ENCODE results near the gene PHACTR3.

PHACTR3 gene

GRCh38 chr20:59809630-59810448 lies 205.5 kb downstream of the PHACTR3 start:
- H3K4me3 ChIP-seq (ENCODE audit: low read depth, low read length): no peak overlapping the region
- DNase-seq (ENCODE audit: low read depth): no peak
- no peak for TF ChIP-seq CTCF (IDR thresholded peaks at IDR 0.05; ENCODE audit: insufficient read depth, low read depth, low read length, missing control alignments)

- no peak for DNase-seq (ENCODE audit: low read depth)
- H3K4me3 ChIP-seq (ENCODE audit: low read depth, low read length): no peak overlapping the region
- no peak for TF ChIP-seq CTCF (IDR thresholded peaks at IDR 0.05; ENCODE audit: insufficient read depth, low read depth, low read length, missing control alignments)
These were observed 206.3 kb downstream of the PHACTR3 start for GRCh38 chr20:59810449-59811187.

DNA sequence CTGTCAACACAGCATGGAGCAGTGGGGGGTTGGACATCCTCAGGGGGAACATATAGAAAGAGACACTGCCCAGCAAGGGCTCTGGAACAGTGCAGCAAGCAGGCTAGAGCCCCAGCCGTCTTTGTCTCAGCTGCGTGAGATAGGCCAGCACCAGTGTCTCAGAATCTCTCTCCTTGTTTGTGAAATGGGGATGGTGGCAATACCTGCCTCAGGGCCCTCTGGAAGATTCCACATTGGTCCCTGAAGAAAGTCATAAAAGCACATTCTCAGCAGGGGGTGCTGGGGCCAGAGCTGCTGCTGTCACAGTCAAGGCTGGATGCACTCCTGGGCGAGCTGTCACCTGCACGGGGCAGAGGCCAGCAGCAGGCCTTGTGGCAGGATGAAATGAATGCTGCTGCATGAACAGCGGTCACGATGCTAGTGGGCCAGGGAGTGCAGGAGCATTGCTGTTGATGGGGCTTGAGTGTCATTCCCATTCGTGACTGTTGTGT lies 207.4 kb downstream of the PHACTR3 start:
- no peak overlapping the region for H3K4me3 ChIP-seq (ENCODE audit: low read depth, low read length)
- TF ChIP-seq CTCF (IDR thresholded peaks at IDR 0.05; ENCODE audit: insufficient read depth, low read depth, low read length, missing control alignments): no peak
- DNase-seq (ENCODE audit: low read depth): no peak

DNA sequence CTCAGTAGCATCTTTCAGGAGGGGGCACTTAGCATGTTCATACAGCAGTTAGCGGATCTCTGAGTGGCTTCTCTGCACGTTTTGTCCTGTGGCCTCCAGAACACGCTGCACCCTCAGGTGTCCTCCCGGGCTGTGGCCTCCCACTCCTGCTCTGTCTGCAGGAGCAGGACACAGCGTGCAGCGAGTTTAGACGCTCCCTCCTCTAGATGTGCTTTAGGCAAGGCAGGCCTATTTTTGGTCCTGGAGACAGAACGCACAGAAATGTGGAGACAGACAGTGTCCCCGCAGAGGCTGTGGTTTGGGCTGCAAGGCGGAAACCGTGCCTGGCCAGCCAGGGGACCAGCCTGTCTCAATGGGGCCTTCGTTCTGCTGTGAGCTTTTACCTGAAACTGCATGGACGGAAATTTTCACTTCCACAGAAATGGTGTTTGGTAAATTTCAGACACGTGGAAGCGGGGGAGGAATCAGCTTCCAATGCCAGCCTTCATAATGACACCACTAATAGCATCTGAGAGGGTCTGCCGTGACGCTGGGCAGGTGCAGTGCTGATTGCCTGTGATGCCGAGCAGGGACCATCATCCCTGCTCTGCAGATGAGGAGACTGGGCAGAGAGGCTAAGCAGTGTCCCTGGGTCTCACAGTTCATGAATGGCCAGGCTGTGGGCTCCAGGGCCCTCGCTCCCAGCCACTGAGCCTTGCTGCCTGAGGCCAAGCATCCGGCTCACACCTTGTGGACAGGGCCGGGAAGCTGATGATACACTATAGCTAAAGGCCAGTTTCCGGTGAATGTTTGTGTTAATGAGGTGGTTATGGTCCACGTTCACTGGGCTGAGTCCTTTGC lies 208.2 kb downstream of the PHACTR3 start:
- no peak for TF ChIP-seq CTCF (IDR thresholded peaks at IDR 0.05; ENCODE audit: insufficient read depth, low read depth, low read length, missing control alignments)
- DNase-seq (ENCODE audit: low read depth): no peak
- H3K4me3 ChIP-seq (ENCODE audit: low read depth, low read length): no peak overlapping the region

- H3K4me3 ChIP-seq (ENCODE audit: low read depth, low read length): no peak overlapping the region
- DNase-seq (ENCODE audit: low read depth): no peak
- no peak for TF ChIP-seq CTCF (IDR thresholded peaks at IDR 0.05; ENCODE audit: insufficient read depth, low read depth, low read length, missing control alignments)
These were observed 209.0 kb downstream of the PHACTR3 start for GRCh38 chr20:59813126-59813947.
